GM21723 (cell line): Measurements from ENCODE around the gene TMEM43.

ENCODE experiments used
- ATAC-seq: cut with Tn5 transposase; IDR thresholded peaks from one replicate; pipeline ENCODE4 v1.9.1; 2021; ENCODE audit warnings: mild to moderate bottlenecking, moderate library complexity; ENCODE audit not compliant: unreplicated experiment

Gene TMEM43

DNA sequence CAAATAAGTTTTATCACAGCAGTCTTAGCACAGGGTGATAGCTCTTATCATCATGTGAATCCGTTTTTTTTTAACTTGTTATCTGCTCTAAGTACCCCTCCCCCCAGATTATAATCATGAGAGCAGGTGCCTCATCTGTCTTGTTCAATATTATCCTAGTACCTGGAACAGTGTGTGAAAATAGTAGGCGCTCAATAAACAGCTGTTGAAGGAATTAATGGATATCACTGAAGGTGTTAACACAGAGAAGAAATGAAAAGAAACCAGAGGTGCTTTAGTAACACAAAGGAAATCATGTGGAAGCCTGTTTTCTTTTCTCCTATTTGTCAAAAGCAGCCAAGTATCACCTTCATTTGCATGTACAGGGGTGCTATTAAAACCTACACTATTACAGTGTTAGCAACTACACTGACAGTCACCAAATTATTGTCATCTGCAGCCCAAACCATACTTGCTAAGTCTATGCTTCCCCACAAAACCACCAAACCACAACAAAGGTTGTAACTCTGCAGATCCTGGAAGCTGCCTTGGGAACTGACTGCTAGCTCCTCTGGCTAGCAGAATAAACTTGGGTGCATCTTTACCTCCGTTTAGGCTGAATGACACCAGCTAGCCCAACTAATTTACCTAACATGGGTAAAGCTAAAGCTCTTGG is 50.7 kb downstream of the TMEM43 start:
- no peak for ATAC-seq

DNA sequence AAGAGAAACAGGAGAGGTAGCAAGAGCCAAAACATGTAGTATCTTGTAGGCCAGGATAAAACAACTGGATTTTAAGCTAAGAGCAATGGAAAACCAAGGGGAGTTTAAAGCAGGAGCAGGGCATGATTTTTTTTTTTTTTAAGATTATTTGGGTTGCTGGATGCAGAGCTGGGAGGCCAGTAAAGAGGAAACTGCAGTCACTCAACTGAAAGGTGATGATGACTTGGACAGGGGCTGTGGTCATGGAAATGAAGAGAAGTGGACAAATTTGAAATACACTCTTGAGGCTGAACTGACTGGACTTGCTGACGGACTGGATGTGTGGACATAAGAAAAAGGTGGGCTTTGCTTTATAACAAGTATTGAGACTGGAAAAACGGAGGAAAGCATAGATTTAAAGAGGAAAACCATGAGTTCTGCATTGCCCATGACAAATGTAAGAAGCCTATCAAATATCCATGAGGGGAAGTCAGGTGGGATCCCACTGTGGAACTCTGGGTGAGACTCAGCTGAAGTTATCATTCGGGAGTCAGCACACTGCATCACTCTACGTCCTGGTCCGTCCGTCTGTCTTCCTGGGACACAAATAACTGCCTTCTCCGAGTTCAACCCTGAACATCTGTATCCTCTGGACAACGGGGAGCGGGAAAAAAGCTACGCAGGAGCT is 52.9 kb downstream of the TMEM43 start:
- peak; percentile 15 for ATAC-seq

DNA sequence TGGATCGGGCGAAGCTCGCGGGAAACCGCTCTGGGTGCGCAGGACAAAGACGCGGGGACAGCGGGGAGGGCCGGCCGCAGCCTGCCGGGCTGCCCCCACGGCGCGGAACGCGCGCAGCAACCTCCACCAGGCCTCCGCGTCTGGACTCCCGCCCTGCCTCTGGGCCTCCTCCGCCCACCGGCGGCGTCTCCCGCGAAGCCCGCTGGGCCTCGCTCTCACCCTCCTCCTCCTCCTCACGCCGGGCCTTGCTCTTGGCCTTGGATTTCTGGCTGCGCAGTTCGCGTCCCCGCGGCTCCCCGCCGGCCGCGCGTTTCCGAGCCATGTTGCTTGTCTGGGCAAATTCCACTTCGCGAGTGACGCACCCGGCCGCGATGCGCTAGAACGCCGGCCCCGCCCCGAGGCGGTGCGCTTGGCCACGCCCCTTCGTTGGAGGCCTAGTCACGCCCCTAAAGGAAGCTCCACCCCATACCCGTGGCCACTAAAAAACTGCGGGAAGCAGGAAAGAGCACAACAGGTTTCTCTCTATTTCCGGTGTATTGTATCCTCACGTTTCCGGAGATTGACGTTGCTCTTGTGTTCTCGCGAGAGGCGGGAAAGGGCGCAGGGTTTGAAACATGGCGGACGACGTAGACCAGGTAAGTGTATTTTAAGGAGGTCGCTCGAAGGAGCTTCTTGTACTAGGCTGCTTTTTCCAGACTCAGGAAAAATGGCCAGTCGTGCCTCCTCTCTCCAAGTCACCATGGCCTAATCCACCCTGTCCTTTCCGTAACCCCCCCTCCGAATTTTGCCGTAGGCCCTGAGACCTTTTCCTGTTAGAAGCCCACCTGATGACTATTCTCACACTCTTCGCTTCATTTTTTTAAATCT is 53.6 kb downstream of the TMEM43 start, which contains the start of the genes LSM3 and XPC:
LSM3 (plus strand) TSS at position 571 of the 867 bp plus-strand sequence; CDS start at position 615, 44 bp downstream.
XPC (minus strand) TSS at position 355 of the 867 bp plus-strand sequence; CDS start at position 322, 33 bp downstream.
- ATAC-seq, result peak; percentile 89

DNA sequence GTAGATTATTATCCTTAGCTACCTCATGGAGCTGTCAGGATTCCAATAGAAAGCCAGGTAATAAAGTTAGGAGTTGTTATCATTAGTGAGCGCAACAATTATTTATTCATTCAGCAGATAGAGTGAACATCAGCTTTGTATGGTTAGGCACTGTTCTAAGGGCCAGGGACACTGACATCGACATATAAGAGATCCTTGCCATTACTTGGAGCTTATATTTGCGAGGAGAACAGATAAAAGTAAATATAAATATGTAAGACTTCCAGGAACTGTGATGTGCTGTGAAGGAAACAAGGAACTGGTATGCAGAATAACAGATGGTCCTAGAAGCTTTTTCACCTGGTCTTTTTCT is 54.2 kb downstream of the TMEM43 start:
- ATAC-seq, result no peak

DNA sequence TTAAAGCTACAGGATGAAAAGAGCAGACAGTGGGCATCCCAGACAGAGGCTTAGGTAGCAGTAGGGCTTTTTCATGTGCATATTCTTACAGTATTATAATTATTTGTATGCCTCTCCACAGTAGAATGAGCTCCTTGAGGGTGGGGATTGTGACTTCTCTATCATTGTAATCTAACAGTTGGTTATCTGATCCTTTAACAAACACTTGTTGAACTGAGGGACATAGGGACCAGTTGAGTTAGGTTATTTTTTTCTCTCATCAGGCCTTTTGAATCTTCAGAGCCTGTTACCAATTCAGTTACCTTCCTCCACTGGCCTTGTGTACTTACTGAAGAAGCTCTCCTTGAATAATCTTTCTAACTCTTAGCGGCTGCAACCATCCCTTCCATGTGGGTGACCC is 54.9 kb downstream of the TMEM43 start:
- ATAC-seq, result no peak

DNA sequence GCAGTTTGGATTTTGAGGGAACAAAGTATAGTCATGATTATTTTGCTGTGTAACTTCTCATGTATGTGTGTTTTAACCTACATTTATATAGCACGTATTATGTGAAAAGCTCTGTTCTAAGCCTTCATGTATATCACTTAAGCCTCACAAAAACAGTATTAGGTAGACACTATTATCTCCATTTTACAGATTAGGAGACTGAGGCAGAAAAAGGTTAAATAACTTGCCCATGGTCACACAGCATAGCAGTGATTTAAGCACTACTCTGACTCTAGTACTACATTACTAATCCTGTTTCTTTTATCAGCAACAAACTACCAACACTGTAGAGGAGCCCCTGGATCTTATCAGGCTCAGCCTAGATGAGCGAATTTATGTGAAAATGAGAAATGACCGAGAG is 56.4 kb downstream of the TMEM43 start:
- ATAC-seq, result no peak

DNA sequence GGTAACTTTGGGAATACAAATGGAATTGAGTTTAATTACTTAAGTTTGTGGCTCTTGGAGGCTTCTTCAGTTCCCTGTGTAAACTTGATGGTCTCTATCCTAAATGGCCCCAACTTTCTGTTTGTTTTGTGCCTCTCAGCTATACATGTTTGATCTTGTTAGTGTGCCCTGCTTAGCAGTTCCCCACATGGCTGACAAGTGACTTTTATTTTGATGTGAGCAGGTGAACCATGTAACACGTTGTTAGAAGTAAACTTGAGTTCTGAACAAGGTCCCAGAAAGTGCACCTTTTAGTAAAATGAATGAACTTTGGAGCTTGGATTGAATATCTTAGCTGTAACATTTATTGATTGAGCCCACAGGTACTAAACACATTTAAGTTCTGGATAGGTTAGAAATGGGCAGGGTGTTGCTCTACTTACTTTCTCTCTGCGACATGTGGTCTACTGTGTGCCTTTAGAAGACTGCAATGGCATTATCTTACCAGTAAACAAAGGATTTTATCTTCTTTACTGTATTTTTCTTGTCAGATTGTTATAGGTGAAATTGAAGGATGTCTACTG is 58.2 kb downstream of the TMEM43 start:
- no peak for ATAC-seq

DNA sequence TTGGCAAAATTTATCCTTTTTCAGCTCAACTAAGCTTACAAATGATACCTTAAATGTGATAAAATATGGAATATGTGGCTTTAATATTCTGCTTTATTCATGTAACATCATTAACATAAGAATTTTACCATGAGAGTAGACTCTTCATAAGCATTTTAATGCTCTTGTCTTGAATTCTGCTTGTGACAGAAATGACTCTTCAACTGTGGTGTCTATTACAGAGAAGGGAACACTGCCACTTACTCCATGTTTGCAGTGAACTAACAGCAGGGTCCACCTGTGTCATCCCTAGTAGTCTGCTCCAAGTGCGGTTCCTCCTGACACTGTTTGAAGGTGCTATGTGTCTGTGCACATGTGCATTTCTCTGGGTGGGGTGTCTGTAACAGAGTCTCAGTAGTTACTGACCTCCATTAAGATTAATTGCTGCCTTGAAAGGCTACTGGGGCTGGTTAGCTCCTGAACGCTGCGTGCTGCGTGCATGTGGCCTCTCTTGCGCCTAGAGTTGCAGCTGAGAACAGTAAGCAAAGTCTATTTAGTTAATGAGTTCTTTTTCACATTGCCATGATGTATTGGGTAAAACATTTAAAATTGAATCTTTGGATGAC is 62.1 kb downstream of the TMEM43 start:
- no peak for ATAC-seq

DNA sequence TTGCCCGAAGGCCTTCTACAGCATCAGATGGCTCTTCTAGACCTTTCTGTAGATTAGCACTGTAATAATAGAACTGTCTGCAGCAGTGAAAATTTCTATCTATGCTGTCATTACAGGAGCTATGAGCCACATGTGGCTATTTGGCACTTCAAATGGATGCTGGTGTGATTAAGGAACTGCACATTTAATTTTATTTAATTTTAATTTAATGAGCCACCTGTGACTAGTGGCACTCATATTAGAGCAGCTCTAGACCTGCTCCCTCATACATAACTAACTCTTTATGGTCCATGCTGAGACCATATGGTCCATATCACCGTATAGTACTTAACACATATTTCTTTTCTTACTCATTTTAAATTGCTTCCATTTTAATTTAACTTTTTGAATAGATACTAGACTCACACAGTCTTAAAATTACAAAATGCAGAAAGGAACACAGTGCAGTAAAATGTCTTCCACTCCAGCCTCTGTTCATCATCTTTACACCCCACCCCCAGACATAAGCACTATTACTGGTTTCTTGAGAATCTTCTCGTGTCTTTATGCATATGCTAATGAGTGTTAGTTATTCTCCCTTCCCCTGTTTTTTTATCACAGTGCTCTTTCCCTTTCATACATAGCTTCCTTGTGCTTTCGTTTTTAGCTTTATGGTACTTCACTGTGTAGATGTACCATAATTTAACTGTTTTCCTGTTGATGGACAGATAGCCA is 63.3 kb downstream of the TMEM43 start:
- ATAC-seq, result no peak
